ENCODE measurements around the gene CSHL1.

The CSHL1 gene

GRCh38 chr17:63946440-63947363 is 35.6 kb upstream of the CSHL1 start:
- H3K27ac ChIP-seq, result peak overlapping the region; percentile 35; the same call in 1 of the 2 replicates

GRCh38 chr17:63945784-63946439 is 34.9 kb upstream of the CSHL1 start:
- Histone ChIP-seq H3K9me3 (ENCODE audit: severe bottlenecking) (no peaks in the 10 kb centered on the region), H3K27me3 (ENCODE audit: insufficient read depth, low read depth, severe bottlenecking) (no peaks in the 10 kb centered on the region), H3K4me3 (ENCODE audit: low read depth, low read length) (no peak overlapping the region), H3K27ac (no peak overlapping the region), H3K36me3 (no peaks in the 10 kb centered on the region)
- no peak for TF ChIP-seq CTCF (IDR thresholded peaks at IDR 0.05; ENCODE audit: low read depth, low read length)
- DNase-seq, result no peak

More at GRCh38 chr17:63946440-63947363, 35.6 kb upstream of the CSHL1 start:
- no peaks in the 10 kb centered on the region for H3K27me3 ChIP-seq (ENCODE audit: insufficient read depth, low read depth, severe bottlenecking)
- H3K36me3 ChIP-seq, result no peaks in the 10 kb centered on the region
- no peaks in the 10 kb centered on the region for H3K9me3 ChIP-seq (ENCODE audit: severe bottlenecking)
- H3K4me3 ChIP-seq (ENCODE audit: low read depth, low read length), result no peak overlapping the region
- DNase-seq, result peak; percentile 80
- peak; percentile 97 for TF ChIP-seq CTCF (IDR thresholded peaks at IDR 0.05; ENCODE audit: low read depth, low read length)

GRCh38 chr17:63944736-63945499 is 33.9 kb upstream of the CSHL1 start:
- DNase-seq, result no peak
- no peaks in the 10 kb centered on the region for H3K36me3 ChIP-seq
- TF ChIP-seq CTCF (IDR thresholded peaks at IDR 0.05; ENCODE audit: low read depth, low read length), result no peak
- H3K27me3 ChIP-seq (ENCODE audit: insufficient read depth, low read depth, severe bottlenecking), result no peaks in the 10 kb centered on the region
- H3K9me3 ChIP-seq (ENCODE audit: severe bottlenecking), result no peaks in the 10 kb centered on the region
- no peak overlapping the region for H3K27ac ChIP-seq
- H3K4me3 ChIP-seq (ENCODE audit: low read depth, low read length), result no peak overlapping the region

GRCh38 chr17:63943745-63944144 is 32.7 kb upstream of the CSHL1 start:
- no peaks in the 10 kb centered on the region for H3K9me3 ChIP-seq (ENCODE audit: severe bottlenecking)
- DNase-seq, result no peak
- H3K4me3 ChIP-seq (ENCODE audit: low read depth, low read length), result no peak overlapping the region
- peak; percentile 11; the same call in 1 of the 2 replicates for TF ChIP-seq CTCF (IDR thresholded peaks at IDR 0.05; ENCODE audit: low read depth, low read length)
- no peak overlapping the region for H3K27ac ChIP-seq
- no peaks in the 10 kb centered on the region for H3K27me3 ChIP-seq (ENCODE audit: insufficient read depth, low read depth, severe bottlenecking)
- no peaks in the 10 kb centered on the region for H3K36me3 ChIP-seq

DNA sequence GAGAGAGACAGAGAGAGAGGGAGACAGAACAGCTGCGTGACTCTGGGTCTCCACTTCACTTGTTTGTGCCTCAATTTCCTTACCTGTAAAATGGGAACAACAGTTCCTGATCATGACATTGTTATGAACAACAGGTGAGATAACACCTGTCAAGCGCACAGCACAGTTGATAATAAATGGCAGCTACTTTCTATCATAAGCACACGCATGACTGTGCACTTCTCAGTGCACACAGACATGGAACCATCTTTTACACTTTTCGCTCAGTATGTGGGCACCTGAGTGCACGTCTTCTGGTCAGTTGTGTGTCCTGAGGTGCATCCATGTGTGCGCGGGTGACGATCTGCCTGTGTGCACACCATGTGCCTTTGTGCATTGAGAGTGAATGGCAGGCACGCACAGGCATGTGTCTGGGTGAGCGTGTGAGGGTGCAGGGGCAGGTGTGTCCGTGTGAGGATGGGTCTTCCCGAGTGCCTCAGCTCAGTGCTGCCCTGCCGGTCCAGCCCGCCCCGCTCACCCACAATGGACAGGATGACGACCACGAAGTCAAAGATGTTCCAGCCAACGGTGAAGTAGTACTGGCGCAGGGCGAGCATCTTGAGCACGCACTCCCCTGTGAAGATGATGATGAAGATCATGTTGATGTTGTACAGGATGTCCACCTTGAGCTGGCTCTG is 31.4 kb upstream of the CSHL1 start:
- no peak for DNase-seq
- no peak overlapping the region for H3K4me3 ChIP-seq (ENCODE audit: low read depth, low read length)
- no peaks in the 10 kb centered on the region for H3K36me3 ChIP-seq
- no peak for TF ChIP-seq CTCF (IDR thresholded peaks at IDR 0.05; ENCODE audit: low read depth, low read length)
- no peak overlapping the region for H3K27ac ChIP-seq
- no peaks in the 10 kb centered on the region for H3K9me3 ChIP-seq (ENCODE audit: severe bottlenecking)
- no peaks in the 10 kb centered on the region for H3K27me3 ChIP-seq (ENCODE audit: insufficient read depth, low read depth, severe bottlenecking)

Measured in WERI-Rb-1 (cell line).